GM10248 (cell line): ENCODE measurements around the gene RYR3.

ENCODE experiments used
- CTCF ChIA-PET: fragments of 300-600 bp; sonication (Branson Sonifier 250); formaldehyde crosslinking; extraction: SDS; loops from one replicate; lab custom pipeline; 2021; ENCODE audit warnings: antibody characterized with exemption; lab: Yijun Ruan, JAX
- POLR2A ChIA-PET: fragments of 350-650 bp; sonication (Branson Sonifier 250); formaldehyde crosslinking; extraction: SDS; loops from one replicate; lab custom pipeline; 2020; ENCODE audit warnings: antibody characterized with exemption; lab: Yijun Ruan, JAX
- DNase-seq: peaks from one replicate; pipeline ENCODE4 v3.0.0; 2012; ENCODE audit errors: extremely low spot score
- CTCF ChIP-seq: IDR thresholded peaks from 2 replicates; pipeline ENCODE4 v1.5.1; 2012; ENCODE audit warnings: mild to moderate bottlenecking, low read depth; ENCODE audit errors: extremely low read depth, missing control alignments, control extremely low read depth

RYR3 gene

DNA sequence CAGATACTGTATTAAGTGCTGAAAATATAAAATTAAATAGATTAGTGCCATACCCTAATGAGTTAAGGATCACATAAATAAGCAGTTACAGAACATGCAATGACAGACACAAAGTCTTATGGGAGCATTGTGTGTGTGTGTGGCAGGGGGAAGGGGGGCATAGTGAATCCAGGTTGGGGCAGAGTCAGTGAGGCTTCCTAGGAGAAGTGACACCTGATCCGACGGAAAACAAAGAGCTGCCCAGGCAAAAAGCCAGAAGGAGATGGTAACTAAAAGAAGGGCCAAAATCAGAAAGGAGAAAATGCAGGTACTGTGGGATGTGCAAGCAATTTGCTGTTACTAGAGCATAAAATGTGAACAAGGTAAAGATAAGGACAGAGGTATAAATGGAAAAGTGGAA, 577.4 kb downstream of the RYR3 start:
- no peak for DNase-seq
- no peak for TF ChIP-seq CTCF
- POLR2A ChIA-PET = no interaction called here
- CTCF ChIA-PET = no interaction called here

DNA sequence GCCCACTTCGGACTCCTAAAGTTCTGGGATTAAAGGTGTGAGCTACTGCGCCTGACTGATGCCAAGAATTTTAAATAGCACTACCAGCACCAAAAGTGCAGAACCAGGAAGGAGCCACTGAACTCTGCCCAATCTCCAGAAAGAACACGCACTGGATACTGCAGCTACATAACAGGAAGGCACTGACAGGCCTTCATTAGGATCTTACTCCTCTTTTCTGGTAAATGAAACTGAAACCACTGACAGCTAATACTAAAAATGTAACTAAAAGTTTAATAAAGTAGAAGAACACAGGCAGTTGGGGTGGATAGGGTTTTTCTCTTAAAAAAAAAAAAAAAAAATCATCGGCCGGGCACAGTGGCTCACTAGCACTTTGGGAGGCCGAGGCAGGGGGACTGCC, 583.4 kb downstream of the RYR3 start:
- no peak for DNase-seq
- TF ChIP-seq CTCF = no peak
- POLR2A ChIA-PET = no interaction called here
- CTCF ChIA-PET = interaction anchor here (0.6 to 1.6 kb wide), 6 partner anchors 8 to 71 kb away, joined by 3 to 5 read pairs (median 4); no protein-coding TSS in a partner anchor

GRCh38 chr15:33902043-33902442, 591.3 kb downstream of the RYR3 start:
- CTCF ChIA-PET = no interaction called here
- TF ChIP-seq CTCF = no peak
- POLR2A ChIA-PET = no interaction called here
- DNase-seq = no peak

GRCh38 chr15:33903661-33904060, 592.9 kb downstream of the RYR3 start:
- CTCF ChIA-PET = interaction anchor here (1.5 kb wide), 1 partner anchor 17 kb away, joined by 4 read pairs; no protein-coding TSS in a partner anchor
- TF ChIP-seq CTCF = no peak
- POLR2A ChIA-PET = no interaction called here
- DNase-seq = no peak

DNA sequence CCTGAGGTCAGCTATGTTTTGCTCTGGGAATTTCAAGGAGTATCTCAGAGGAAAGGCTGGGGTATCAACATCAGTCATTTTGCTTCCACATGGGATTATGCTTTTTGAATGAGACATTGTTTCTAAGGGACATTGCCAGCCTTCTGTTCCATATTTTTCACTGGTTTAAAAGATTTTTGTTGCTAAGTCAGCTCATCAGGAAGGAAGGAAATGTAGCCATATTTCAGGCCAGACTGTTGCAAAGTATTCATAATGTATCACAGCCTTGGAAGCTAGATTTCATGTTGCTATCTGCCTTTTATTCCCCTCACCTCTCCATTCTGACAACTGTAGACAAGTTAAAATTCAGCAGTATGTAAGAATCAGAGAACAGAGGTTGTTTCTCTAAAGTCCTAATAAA, 596.6 kb downstream of the RYR3 start:
- ChIA-PET POLR2A (no interaction called here), CTCF (no interaction called here)
- no peak for TF ChIP-seq CTCF
- no peak for DNase-seq

GRCh38 chr15:33908406-33908805, 597.6 kb downstream of the RYR3 start:
- no peak for TF ChIP-seq CTCF
- CTCF ChIA-PET = no interaction called here

DNA sequence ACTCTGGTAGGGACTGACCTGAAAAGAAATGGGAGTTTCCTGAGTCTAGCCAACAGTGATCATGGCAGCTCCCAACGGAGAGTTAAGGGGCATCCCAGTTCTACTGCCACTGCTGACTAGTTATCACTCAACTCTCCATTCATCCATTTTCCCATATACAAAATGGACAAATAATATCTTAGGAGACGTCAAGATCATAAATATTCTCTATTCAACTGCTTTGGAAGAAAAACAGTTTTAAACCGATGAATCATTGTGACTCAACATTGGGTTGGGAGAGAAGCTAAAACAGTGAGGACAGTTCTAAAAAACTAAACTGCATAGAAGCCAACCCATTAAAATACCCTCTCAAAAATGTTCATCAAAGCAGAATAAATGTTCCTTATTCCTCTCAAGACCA, 600.0 kb downstream of the RYR3 start:
- POLR2A ChIA-PET = no interaction called here
- CTCF ChIA-PET = interaction anchor here (1.2 kb wide), 1 partner anchor 60 kb away, joined by 3 read pairs; no protein-coding TSS in a partner anchor
- no peak for DNase-seq
- no peak for TF ChIP-seq CTCF

More at GRCh38 chr15:33908406-33908805, 597.6 kb downstream of the RYR3 start:
- no peak for DNase-seq
- POLR2A ChIA-PET = no interaction called here
